NT2/D1 (cell line): Measurements from ENCODE around the gene TENT4B.

ENCODE experiments used
- DNase-seq: peaks from one replicate; pipeline ENCODE4 v3.0.0-alpha.2; 2011; ENCODE audit warnings: low read depth, low spot score
- H3K27me3 ChIP-seq: 2 replicates; pipeline ENCODE4 v1.6.0; 2011; ENCODE audit warnings: mild to moderate bottlenecking; ENCODE audit not compliant: insufficient read length, insufficient read depth
- H3K36me3 ChIP-seq: 2 replicates; pipeline ENCODE4 v1.6.1; 2011; ENCODE audit warnings: mild to moderate bottlenecking, low read length, mixed read lengths; ENCODE audit not compliant: insufficient read depth, insufficient read length
- H3K4me1 ChIP-seq: 2 replicates; pipeline ENCODE4 v1.5.1; 2011; ENCODE audit not compliant: insufficient read depth, insufficient read length
- H3K4me3 ChIP-seq: 2 replicates; pipeline ENCODE4 v1.5.1; 2011; ENCODE audit warnings: low read depth; ENCODE audit not compliant: insufficient read length
- H3K9ac ChIP-seq: 2 replicates; pipeline ENCODE4 v1.6.0; 2011; ENCODE audit warnings: low read depth; ENCODE audit not compliant: insufficient read length
- H3K9me3 ChIP-seq: 2 replicates; pipeline ENCODE4 v1.5.1; 2011; ENCODE audit warnings: mild to moderate bottlenecking, low read length; ENCODE audit not compliant: insufficient read depth
- SUZ12 ChIP-seq: IDR thresholded peaks from 2 replicates; pipeline ENCODE4 v1.6.1; 2011; ENCODE audit not compliant: insufficient read length, insufficient read depth; ENCODE audit errors: extremely low read depth
- YY1 ChIP-seq: IDR thresholded peaks from 2 replicates; pipeline ENCODE4 v1.6.1; 2011; ENCODE audit not compliant: insufficient read length, insufficient read depth
- ZNF274 ChIP-seq: IDR thresholded peaks from 2 replicates; pipeline ENCODE4 v1.6.1; 2011; ENCODE audit warnings: mild to moderate bottlenecking, low read depth, low read length

TENT4B gene

DNA sequence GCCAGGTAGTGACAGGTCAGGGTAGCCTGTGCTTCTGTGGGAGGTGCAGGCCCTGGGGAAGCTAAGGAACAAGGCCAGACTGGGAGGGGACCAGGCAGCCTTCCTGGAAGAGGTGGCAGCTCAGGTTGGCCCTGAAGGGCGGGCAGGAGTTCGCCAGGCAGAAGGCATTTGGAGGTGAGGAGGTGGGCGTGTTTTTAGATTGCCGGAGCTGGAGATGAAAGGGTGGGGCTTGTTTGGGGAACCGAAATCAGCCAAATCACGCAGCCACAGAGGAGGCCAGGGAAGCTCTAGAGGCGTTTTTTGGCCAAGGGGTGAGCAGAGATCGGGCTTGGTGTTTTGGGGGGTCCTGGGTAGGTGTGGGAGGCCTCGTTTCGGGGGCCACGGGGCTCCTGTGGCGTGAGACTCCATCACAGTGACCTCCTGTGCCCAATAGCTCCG, 120.8 kb downstream of the TENT4B start:
- TF ChIP-seq YY1 (no peak), SUZ12 (no peak), ZNF274 (no peak)
- H3K9ac ChIP-seq = peak overlapping the region; percentile 24
- H3K4me3 ChIP-seq = no peak overlapping the region

DNA sequence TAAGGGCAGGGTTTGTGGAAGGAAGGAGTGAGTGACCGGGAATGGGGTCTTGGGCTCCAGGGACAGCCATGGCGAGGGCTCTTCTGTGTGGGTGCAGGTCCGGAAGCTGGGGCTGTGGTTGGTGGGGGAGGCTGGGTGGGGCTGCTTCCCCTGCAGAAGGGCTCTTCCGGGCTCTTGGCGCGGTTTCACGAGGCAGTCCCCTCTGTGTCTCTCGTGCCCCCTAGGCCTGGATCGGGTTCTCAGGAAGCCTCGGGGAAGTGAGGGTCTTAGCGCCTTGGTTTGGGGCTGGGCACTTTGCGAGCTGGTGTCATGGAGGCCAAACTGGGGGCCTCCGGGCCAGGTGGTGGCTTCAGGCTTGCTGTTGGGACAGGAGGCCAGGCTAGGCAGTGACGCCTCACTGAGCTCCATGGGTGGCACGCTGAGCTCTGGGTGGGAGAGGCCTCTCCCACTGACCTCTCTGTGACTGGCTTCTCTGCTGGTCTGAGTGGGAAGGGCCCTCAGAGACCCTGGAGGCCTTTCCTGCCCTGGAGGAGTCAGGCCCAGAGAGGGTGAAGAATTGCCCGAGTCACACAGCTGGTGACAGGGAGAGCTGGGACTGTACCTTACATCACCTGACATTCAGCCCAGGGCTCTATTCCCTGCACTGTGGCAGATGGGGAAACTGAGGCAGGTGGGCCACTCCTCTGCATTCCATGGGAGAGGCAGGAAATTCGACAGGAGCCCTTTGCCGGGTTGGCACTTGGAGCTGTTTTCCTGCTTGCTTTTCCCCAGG, 121.4 kb downstream of the TENT4B start:
- H3K36me3 ChIP-seq = peaks cover 21% of the 10 kb centered on the region
- H3K4me3 ChIP-seq = no peak overlapping the region
- no peak overlapping the region for H3K9ac ChIP-seq
- TF ChIP-seq YY1 (no peak), SUZ12 (no peak), ZNF274 (no peak)
- H3K9me3 ChIP-seq = no peaks in the 10 kb centered on the region
- DNase-seq = no peak
- H3K27me3 ChIP-seq = no peaks in the 10 kb centered on the region
- H3K4me1 ChIP-seq = peaks cover 24% of the 10 kb centered on the region

More for the DNA sequence above, 120.8 kb downstream of the TENT4B start:
- peaks cover 26% of the 10 kb centered on the region for H3K36me3 ChIP-seq
- H3K27me3 ChIP-seq = no peaks in the 10 kb centered on the region
- no peaks in the 10 kb centered on the region for H3K9me3 ChIP-seq
- peaks cover 23% of the 10 kb centered on the region for H3K4me1 ChIP-seq
- DNase-seq = no peak

DNA sequence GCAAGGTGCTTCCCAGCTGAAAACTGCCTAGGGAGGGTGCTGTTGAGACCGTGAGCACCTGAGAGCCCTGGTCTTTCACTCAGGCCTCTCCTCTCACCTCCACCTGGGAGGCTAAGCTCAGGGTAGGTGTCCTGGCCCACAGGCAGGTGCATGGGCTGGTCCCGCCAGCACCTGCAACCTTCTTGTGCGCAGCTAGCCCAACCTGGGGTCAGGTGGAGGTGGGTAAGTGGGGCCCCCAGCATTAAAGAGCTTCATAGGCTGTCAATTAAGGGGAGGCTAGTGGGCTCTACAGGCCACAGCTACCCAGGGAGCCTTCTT, 122.0 kb downstream of the TENT4B start:
- Histone ChIP-seq H3K36me3 (peaks cover 18% of the 10 kb centered on the region), H3K9me3 (no peaks in the 10 kb centered on the region), H3K9ac (no peak overlapping the region), H3K4me1 (peaks cover 27% of the 10 kb centered on the region), H3K4me3 (no peak overlapping the region), H3K27me3 (no peaks in the 10 kb centered on the region)
- no peak for TF ChIP-seq ZNF274
- no peak for TF ChIP-seq SUZ12
- TF ChIP-seq YY1 = no peak
- DNase-seq = no peak

DNA sequence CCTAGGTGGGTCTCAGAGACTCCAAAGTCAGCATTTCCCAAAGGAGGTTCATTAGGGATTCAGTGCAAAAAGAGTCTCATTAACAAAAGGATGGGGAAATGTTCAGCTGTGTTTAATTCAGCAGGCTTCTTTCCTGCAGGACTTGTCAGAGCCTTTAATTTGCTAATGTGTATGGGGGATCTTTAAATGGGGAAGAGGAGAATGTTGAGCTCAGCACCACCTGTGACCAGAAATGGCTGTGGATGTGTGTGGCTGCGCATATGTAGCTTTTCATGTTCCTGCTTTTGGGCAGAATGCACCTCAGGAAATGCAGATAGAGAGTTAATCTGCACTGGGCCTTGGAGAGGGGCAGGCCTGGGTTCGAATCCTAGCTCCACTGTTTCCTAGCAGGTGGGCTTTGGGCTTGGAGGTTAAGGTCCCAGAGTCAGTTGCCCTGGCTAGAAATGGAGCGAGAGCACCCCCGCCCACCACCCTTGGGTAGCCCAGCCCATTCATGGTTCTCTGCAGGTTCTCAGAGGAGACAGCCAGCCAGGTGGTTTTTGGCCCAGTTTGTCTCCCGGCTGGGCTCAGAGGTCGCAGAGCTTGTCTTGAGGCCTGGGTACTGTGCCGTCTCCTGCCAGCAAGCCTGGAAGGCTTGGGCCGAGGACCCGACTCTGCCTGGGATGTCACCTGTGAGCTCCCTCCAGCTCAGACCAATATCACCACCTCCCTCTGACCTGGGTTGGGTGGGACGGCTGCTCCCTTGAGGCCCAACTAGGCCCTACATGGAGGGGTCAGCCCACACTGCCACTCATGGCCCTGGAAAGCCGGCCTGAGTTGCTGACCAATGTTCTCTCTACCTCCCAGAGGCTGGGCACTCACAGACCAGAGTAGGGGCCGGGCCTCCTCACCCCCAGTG, 122.6 kb downstream of the TENT4B start:
- Histone ChIP-seq H3K36me3 (peaks cover 12% of the 10 kb centered on the region), H3K9ac (peak overlapping the region; percentile 36), H3K9me3 (no peaks in the 10 kb centered on the region), H3K27me3 (no peaks in the 10 kb centered on the region), H3K4me3 (no peak overlapping the region), H3K4me1 (peaks cover 27% of the 10 kb centered on the region)
- no peak for DNase-seq
- no peak for TF ChIP-seq SUZ12
- no peak for TF ChIP-seq ZNF274
- no peak for TF ChIP-seq YY1

DNA sequence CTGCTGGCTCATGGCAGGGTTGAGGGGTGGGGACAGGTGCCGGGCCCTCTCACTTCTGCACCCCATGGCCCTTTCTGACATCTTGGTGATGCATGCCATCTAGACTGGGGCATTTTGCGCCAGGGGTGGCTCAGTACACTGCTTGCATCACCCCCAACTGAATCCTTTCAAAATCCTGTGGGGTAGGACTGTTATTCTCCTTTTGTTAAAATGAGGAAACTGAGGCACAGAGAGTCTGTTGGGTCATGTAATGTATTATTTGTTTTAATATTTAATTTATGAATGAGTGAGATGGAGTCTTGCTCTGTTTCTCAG, 123.2 kb downstream of the TENT4B start:
- Histone ChIP-seq H3K4me1 (peaks cover 29% of the 10 kb centered on the region), H3K27me3 (no peaks in the 10 kb centered on the region), H3K4me3 (no peak overlapping the region), H3K9me3 (no peaks in the 10 kb centered on the region), H3K36me3 (peaks cover 10% of the 10 kb centered on the region), H3K9ac (no peak overlapping the region)
- no peak for TF ChIP-seq ZNF274
- TF ChIP-seq SUZ12 = no peak
- no peak for TF ChIP-seq YY1
- no peak for DNase-seq

DNA sequence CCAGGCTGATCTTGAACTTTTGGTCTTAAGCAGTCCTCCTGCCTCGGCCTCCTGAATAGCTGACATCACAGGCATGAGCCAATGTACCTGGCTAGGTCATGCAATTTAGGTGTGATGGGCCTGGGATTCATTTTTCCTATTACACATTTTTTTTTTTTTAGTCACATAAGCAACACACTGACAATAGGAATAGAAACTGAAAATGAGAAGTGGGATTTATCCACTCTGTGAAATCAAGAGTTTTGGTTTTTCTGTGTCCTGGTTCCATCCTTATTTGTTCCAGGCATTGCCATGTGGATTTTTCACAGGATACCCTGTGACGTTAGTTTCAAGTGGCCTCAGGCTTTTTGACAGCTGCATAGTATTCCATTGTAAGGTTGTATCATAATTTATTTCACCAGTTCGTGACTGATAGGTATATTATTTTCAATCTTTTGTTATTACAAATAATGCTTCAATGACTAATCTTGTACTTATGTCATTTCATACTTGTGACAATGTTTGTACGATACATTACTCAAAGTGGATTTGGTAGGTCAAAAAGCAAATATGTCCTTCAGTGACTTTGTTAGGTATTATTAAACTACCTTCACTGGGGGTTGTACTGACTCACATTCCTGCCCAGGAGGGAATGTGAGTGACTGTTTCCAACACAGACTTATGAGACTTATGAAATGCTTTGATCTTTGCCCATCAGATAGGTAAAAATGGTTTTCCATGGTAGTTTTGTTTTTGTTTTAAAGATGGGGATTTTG, 123.9 kb downstream of the TENT4B start:
- Histone ChIP-seq H3K4me3 (no peak overlapping the region), H3K4me1 (peaks cover 28% of the 10 kb centered on the region), H3K9me3 (no peaks in the 10 kb centered on the region), H3K36me3 (peaks cover 7% of the 10 kb centered on the region), H3K9ac (no peak overlapping the region), H3K27me3 (no peaks in the 10 kb centered on the region)
- DNase-seq = no peak
- no peak for TF ChIP-seq SUZ12
- TF ChIP-seq ZNF274 = no peak
- TF ChIP-seq YY1 = no peak
